Endothelial cell of umbilical vein (primary cell): ENCODE measurements around the gene PARS2. TPM values are rescaled to one million over a fixed set of nuclear protein-coding genes. Genes with fewer than 3 reads are reported as not detected.
A peak's percentile ranks its signal among the peaks of the same experiment; 100 is the strongest.

ENCODE experiments used
- BruUV-seq: library from RNA; stranded (reverse); fragments of 400-500 nt; replicated peaks from 2 replicates; lab custom pipeline; 2021; lab: Mats Ljungman, UMichigan
- CTCF ChIA-PET: fragments of 300-600, 350-600 bp; sonication (Branson Sonifier 250); formaldehyde crosslinking; loops from one replicate; lab custom pipeline; 2021; ENCODE audit warnings: antibody characterized with exemption, inconsistent platforms; lab: Charles Lee
- POLR2A ChIA-PET: fragments of 300-600, 350-600 bp; sonication (Branson Sonifier 250); formaldehyde crosslinking; loops from one replicate; lab custom pipeline; 2021; ENCODE audit warnings: antibody characterized with exemption, inconsistent platforms; lab: Charles Lee
- DNase-seq: peaks from one replicate; pipeline ENCODE4 v3.0.0-alpha.2; 2011; ENCODE audit warnings: low read depth, low spot score
- FAIRE-seq: peaks from 2 replicates; lab custom pipeline; 2011; peaks lifted over from hg19 to GRCh38; lab: Jason Lieb, UNC
- H2AFZ ChIP-seq: 2 replicates; pipeline ENCODE4 v1.6.0; 2012; ENCODE audit warnings: low read depth, low read length, control low read depth, inconsistent platforms
- H3K27ac ChIP-seq: 2 replicates; pipeline ENCODE4 v1.5.1; 2011; ENCODE audit warnings: low read depth, mild to moderate bottlenecking, control low read depth, low read length, moderate library complexity; ENCODE audit not compliant: insufficient read depth
- H3K27me3 ChIP-seq, 2 experiments: 2 replicates each; pipeline versions ENCODE4 v1.6.0 to v1.6.1; 2011; ENCODE audit warnings: low read length in 2 of 2, mixed read lengths in 1 of 2; ENCODE audit not compliant: control insufficient read depth in 2 of 2, insufficient read depth in 2 of 2
- H3K36me3 ChIP-seq, 2 experiments: 2 replicates in 1 of 2; 3 replicates in 1 of 2; pipeline ENCODE4 v1.5.1; 2011; ENCODE audit warnings: low read length in 2 of 2, mild to moderate bottlenecking in 1 of 2, moderate library complexity in 1 of 2; ENCODE audit not compliant: control insufficient read depth in 2 of 2, insufficient read depth in 2 of 2; ENCODE audit errors: extremely low read depth in 1 of 2
- H3K4me1 ChIP-seq: 3 replicates; pipeline ENCODE4 v1.5.1; 2011; ENCODE audit warnings: mild to moderate bottlenecking, low read length; ENCODE audit not compliant: control insufficient read depth, insufficient read depth; ENCODE audit errors: extremely low read depth
- H3K4me2 ChIP-seq: 2 replicates; pipeline ENCODE4 v1.6.1; 2011; ENCODE audit warnings: low read length, control low read depth, mixed read lengths; ENCODE audit not compliant: insufficient read depth
- H3K4me3 ChIP-seq, 3 experiments: fragments of 200-600 bp in 1 of 3; sonication (generic), shearing (Covaris generic) in 1 of 3; replicated peaks in 1 of 3; 2 replicates each; pipeline ENCODE4 v1.5.1; 2011 to 2016; ENCODE audit warnings: control low read depth in 3 of 3, low read length in 3 of 3, mild to moderate bottlenecking in 2 of 3, inconsistent platforms in 1 of 3, low read depth in 1 of 3, moderate library complexity in 1 of 3; ENCODE audit not compliant: insufficient read depth in 1 of 3
- H3K79me2 ChIP-seq: 2 replicates; pipeline ENCODE4 v1.6.0; 2012; ENCODE audit warnings: low read length, inconsistent platforms; ENCODE audit not compliant: control insufficient read depth, insufficient read depth
- H3K9ac ChIP-seq: replicated peaks from 2 replicates; pipeline ENCODE3; 2011; ENCODE audit warnings: low read length, control low read depth; ENCODE audit not compliant: insufficient read depth; ENCODE audit errors: extremely low read depth
- H3K9me1 ChIP-seq: replicated peaks from 3 replicates; pipeline ENCODE4 v1.6.0; 2011; ENCODE audit warnings: mild to moderate bottlenecking, low read length; ENCODE audit not compliant: control insufficient read depth, insufficient read depth; ENCODE audit errors: extremely low read depth
- H3K9me3 ChIP-seq: replicated peaks from 2 replicates; pipeline ENCODE4 v1.5.1; 2012; ENCODE audit warnings: low read length, inconsistent platforms; ENCODE audit not compliant: control insufficient read depth, insufficient read depth
- H4K20me1 ChIP-seq: replicated peaks from 2 replicates; pipeline ENCODE3; 2011; ENCODE audit warnings: mild to moderate bottlenecking, low read length; ENCODE audit not compliant: control insufficient read depth, insufficient read depth; ENCODE audit errors: extremely low read depth
- CTCF ChIP-seq, 2 donors: IDR thresholded peaks; 1 replicate in 1 of 2; 2 replicates in 1 of 2; pipeline ENCODE4 v1.5.1; 2011; ENCODE audit warnings: low read length in 2 of 2, mild to moderate bottlenecking in 2 of 2, moderate library complexity in 2 of 2, control low read depth in 1 of 2, inconsistent platforms in 1 of 2, low read depth in 1 of 2; ENCODE audit not compliant: insufficient read depth in 1 of 2; ENCODE audit errors: extremely low read depth in 1 of 2
- EZH2 ChIP-seq: IDR thresholded peaks from 2 replicates; pipeline ENCODE4 v1.6.1; 2012; ENCODE audit warnings: borderline replicate concordance, low read depth, mild to moderate bottlenecking, moderate library complexity, low read length, inconsistent platforms; ENCODE audit not compliant: severe bottlenecking
- FOS ChIP-seq: IDR thresholded peaks from 2 replicates; pipeline ENCODE4 v1.6.1; 2011; ENCODE audit warnings: mild to moderate bottlenecking, low read length, moderate library complexity, borderline replicate concordance; ENCODE audit not compliant: insufficient read depth
- GATA2 ChIP-seq: IDR thresholded peaks from 2 replicates; pipeline ENCODE4 v1.7.0; 2011; ENCODE audit warnings: low read depth, mild to moderate bottlenecking, moderate library complexity, mixed read lengths, low read length; ENCODE audit not compliant: insufficient read length, insufficient read depth
- JUN ChIP-seq: IDR thresholded peaks from 2 replicates; pipeline ENCODE4 v1.6.1; 2011; ENCODE audit warnings: borderline replicate concordance, low read depth; ENCODE audit not compliant: insufficient read length, insufficient read depth
- MYC ChIP-seq: IDR thresholded peaks from one replicate; pipeline ENCODE4 v1.6.1; 2011; ENCODE audit warnings: mild to moderate bottlenecking, low read depth, low read length
- POLR2A ChIP-seq: IDR thresholded peaks from 2 replicates; pipeline ENCODE4 v1.6.1; 2012; ENCODE audit warnings: low read depth, mild to moderate bottlenecking, control low read depth, low read length
- POLR2AphosphoS5 ChIP-seq: IDR thresholded peaks from 2 replicates; pipeline ENCODE4 v1.6.1; 2012; ENCODE audit warnings: low read depth, mild to moderate bottlenecking, control low read depth, low read length, moderate library complexity; ENCODE audit not compliant: insufficient read depth
- dilution Hi-C: fragments of 300-500 bp; cut with MboI; formaldehyde crosslinking; loops from one replicate; pipeline ENCODE4 v1.15.0; 2019; ENCODE audit warnings: low sequenced_read_pairs; ENCODE audit not compliant: extremely low pct_ligation_motif_present
- intact Hi-C: fragments of 100-400 bp; cut with micrococcal nuclease; formaldehyde crosslinking; loops from one replicate; pipeline ENCODE4 v1.10.0; 2022
- polyA plus RNA-seq, 4 experiments: library from polyadenylated mRNA; depleted of rRNA in 3 of 4; stranded (reverse) in 3 of 4; unstranded in 1 of 4; fragments of >200 nt; gene quantifications; 2 replicates each; pipeline versions ENCODE4 v1.2.1 to v1.2.3, GENCODE V29; 2011 to 2012; ENCODE audit warnings: missing spikeins in 1 of 4
- total RNA-seq: library from RNA; stranded (reverse); gene quantifications from 2 replicates; pipeline ENCODE4 v1.2.3, GENCODE V29; 2021
- TF ChIP-seq, protein P1 (sequence below): IDR thresholded peaks from 2 replicates; pipeline ENCODE4 v1.6.1; 2011; ENCODE audit not compliant: insufficient read depth, insufficient read length

PARS2 gene
- total and polyA plus RNA-seq, 2 donors (not counting 3 experiments of a cell fraction or from before 2014, with no cell fraction given): 2.0 to 3.8 TPM

GRCh38 chr1:54742282-54742681 is 22.0 kb downstream of the PARS2 start:
- Histone ChIP-seq H3K4me2 (no peak overlapping the region), H3K9me3 (no peaks in the 10 kb centered on the region), H3K27me3 (no peaks in the 10 kb centered on the region), H2AFZ (no peak overlapping the region), H3K36me3 (peaks cover 4 to 30% of the 10 kb centered on the region in 2 experiments), H3K4me3 (no peak overlapping the region), H3K79me2 (no peaks in the 10 kb centered on the region), H3K27ac (no peak overlapping the region), H3K9ac (no peak overlapping the region), H3K4me1 (no peaks in the 10 kb centered on the region), H4K20me1 (no peaks in the 10 kb centered on the region), H3K9me1 (no peaks in the 10 kb centered on the region)
- dilution Hi-C loops: no loop called here
- CTCF ChIA-PET: interaction anchor here (1.1 kb wide), 1 partner anchor 16 kb away, joined by 3 read pairs; no protein-coding TSS in a partner anchor
- DNase-seq (no peak), FAIRE-seq (no peak)
- no TSS peak for BruUV-seq
- TF ChIP-seq FOS: no peak
- intact Hi-C loops: no loop called here
- POLR2A ChIA-PET: no interaction called here

- H3K4me1 ChIP-seq: no peaks in the 10 kb centered on the region
- dilution Hi-C loops (no loop called here), intact Hi-C loops (no loop called here)
- H3K79me2 ChIP-seq: no peaks in the 10 kb centered on the region
- CTCF ChIA-PET: interaction anchor here (1.1 kb wide), 1 partner anchor 15 kb away, joined by 3 read pairs; no protein-coding TSS in a partner anchor
- no peak overlapping the region for H3K27ac ChIP-seq
- DNase-seq (no peak), FAIRE-seq (no peak)
- no peaks in the 10 kb centered on the region for H3K9me3 ChIP-seq
- no peaks in the 10 kb centered on the region for H3K9me1 ChIP-seq
- no peaks in the 10 kb centered on the region for H4K20me1 ChIP-seq
- no peak overlapping the region for H3K4me2 ChIP-seq
- no peak overlapping the region for H3K9ac ChIP-seq
- POLR2A ChIA-PET: no interaction called here
- no peaks in the 10 kb centered on the region for H3K27me3 ChIP-seq
- TF ChIP-seq FOS: no peak
- TF ChIP-seq CTCF (IDR thresholded peaks at IDR 0.05; ENCODE audit: extremely low read depth in 1 of 2, insufficient read depth in 1 of 2, low read depth in 1 of 2, low read length in 2 of 2): no peak
- no peak for TF ChIP-seq POLR2AphosphoS5
- no peak for TF ChIP-seq EZH2
- TF ChIP-seq JUN: no peak
- TF ChIP-seq POLR2A: no peak
- no peak for TF ChIP-seq MYC
- TF ChIP-seq, protein P1, sequence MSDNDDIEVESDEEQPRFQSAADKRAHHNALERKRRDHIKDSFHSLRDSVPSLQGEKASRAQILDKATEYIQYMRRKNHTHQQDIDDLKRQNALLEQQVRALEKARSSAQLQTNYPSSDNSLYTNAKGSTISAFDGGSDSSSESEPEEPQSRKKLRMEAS: no peak
- TF ChIP-seq GATA2: no peak
- TSS peak; percentile 49 for BruUV-seq
- H2AFZ ChIP-seq: no peak overlapping the region
- H3K36me3 ChIP-seq: peaks cover 6 to 37% of the 10 kb centered on the region in 2 experiments
- no peak overlapping the region for H3K4me3 ChIP-seq
These were observed 22.8 kb downstream of the PARS2 start for GRCh38 chr1:54741531-54741930.
